Liver (tissue), 9 donors: ENCODE data around the gene EMID1. TPM values are rescaled to one million over a fixed set of nuclear protein-coding genes. Genes with fewer than 3 reads are reported as not detected.

ENCODE experiments used
- DNase-seq: peaks from one replicate; pipeline ENCODE4 v3.0.0-alpha.2; 2017; ENCODE audit warnings: low spot score
- H3K27ac ChIP-seq, 2 donors: one replicate each; pipeline ENCODE4 v1.7.0; 2013; ENCODE audit warnings: inconsistent platforms in 2 of 2, low read length in 2 of 2, control low read depth in 1 of 2, low read depth in 1 of 2, mild to moderate bottlenecking in 1 of 2
- H3K27me3 ChIP-seq, 4 donors: one replicate each; pipeline versions ENCODE4 v1.6.1 to v1.7.0; 2013; ENCODE audit warnings: low read length in 3 of 4, inconsistent platforms in 1 of 4, mild to moderate bottlenecking in 1 of 4, moderate library complexity in 1 of 4; ENCODE audit not compliant: control insufficient read depth in 4 of 4, insufficient read depth in 4 of 4
- H3K36me3 ChIP-seq, 4 donors: one replicate each; pipeline versions ENCODE4 v1.6.1 to v1.7.0; 2013; ENCODE audit warnings: low read length in 3 of 4, mild to moderate bottlenecking in 3 of 4, low read depth in 1 of 4, moderate library complexity in 1 of 4; ENCODE audit not compliant: control insufficient read depth in 4 of 4, insufficient read depth in 3 of 4
- H3K4me1 ChIP-seq, 4 donors: one replicate each; pipeline versions ENCODE4 v1.6.1 to v1.7.0; 2013; ENCODE audit warnings: low read length in 3 of 4, mild to moderate bottlenecking in 3 of 4, moderate library complexity in 1 of 4; ENCODE audit not compliant: control insufficient read depth in 4 of 4, insufficient read depth in 4 of 4
- H3K4me3 ChIP-seq, 3 donors: one replicate each; pipeline versions ENCODE4 v1.6.1 to v1.7.0; 2013; ENCODE audit warnings: low read length in 3 of 3, control low read depth in 1 of 3, low read depth in 1 of 3, mild to moderate bottlenecking in 1 of 3
- H3K9ac ChIP-seq, 2 donors: one replicate each; pipeline ENCODE4 v1.7.0; 2013; ENCODE audit warnings: low read length in 2 of 2, mild to moderate bottlenecking in 2 of 2, moderate library complexity in 2 of 2, control low read depth in 1 of 2, low read depth in 1 of 2
- H3K9me3 ChIP-seq, 4 donors: one replicate each; pipeline versions ENCODE4 v1.6.1 to v1.7.0; 2013; ENCODE audit warnings: low read length in 3 of 4; ENCODE audit not compliant: control insufficient read depth in 4 of 4
- EGR1 ChIP-seq, 2 donors: IDR thresholded peaks; 2 replicates each; pipeline ENCODE4 v1.6.1; 2016 to 2018; ENCODE audit warnings: antibody characterized with exemption in 2 of 2, low read depth in 2 of 2
- FOXA1 ChIP-seq: IDR thresholded peaks from 2 replicates; pipeline ENCODE4 v1.6.1; 2016; ENCODE audit warnings: antibody characterized with exemption
- FOXA2 ChIP-seq: IDR thresholded peaks from 2 replicates; pipeline ENCODE4 v1.6.1; 2016; ENCODE audit warnings: antibody characterized with exemption
- GABPA ChIP-seq, 2 donors: IDR thresholded peaks in 1 of 2; conservative IDR thresholded peaks in 1 of 2; 2 replicates each; pipeline ENCODE4 v1.6.1; 2016; ENCODE audit warnings: antibody characterized with exemption in 2 of 2, mild to moderate bottlenecking in 1 of 2, moderate library complexity in 1 of 2
- HNF4A ChIP-seq, 2 donors: conservative IDR thresholded peaks; 2 replicates each; pipeline ENCODE4 v1.6.1; 2016; ENCODE audit warnings: antibody characterized with exemption in 2 of 2, mild to moderate bottlenecking in 2 of 2
- HNF4G ChIP-seq: IDR thresholded peaks from 2 replicates; pipeline ENCODE4 v1.6.1; 2016; ENCODE audit warnings: antibody characterized with exemption
- JUND ChIP-seq, 2 donors: IDR thresholded peaks; 2 replicates each; pipeline ENCODE4 v1.6.1; 2016; ENCODE audit warnings: antibody characterized with exemption in 2 of 2
- NR2F2 ChIP-seq: IDR thresholded peaks from 2 replicates; pipeline ENCODE4 v1.6.1; 2016; ENCODE audit warnings: antibody characterized with exemption
- RAD21 ChIP-seq, 2 donors: IDR thresholded peaks; 2 replicates each; pipeline ENCODE4 v1.6.1; 2016; ENCODE audit warnings: antibody characterized with exemption in 2 of 2, mild to moderate bottlenecking in 2 of 2
- RXRA ChIP-seq, 2 donors: IDR thresholded peaks; 2 replicates each; pipeline ENCODE4 v1.6.1; 2017 to 2018; ENCODE audit warnings: antibody characterized with exemption in 2 of 2, mild to moderate bottlenecking in 1 of 2
- SP1 ChIP-seq: IDR thresholded peaks from 2 replicates; pipeline ENCODE4 v1.6.1; 2018; ENCODE audit warnings: antibody characterized with exemption, mild to moderate bottlenecking
- TAF1 ChIP-seq: conservative IDR thresholded peaks from 2 replicates; pipeline ENCODE4 v1.6.1; 2016; ENCODE audit warnings: antibody characterized with exemption, mild to moderate bottlenecking
- YY1 ChIP-seq: IDR thresholded peaks from 2 replicates; pipeline ENCODE4 v1.6.1; 2016; ENCODE audit warnings: antibody characterized with exemption, mild to moderate bottlenecking
- WGBS: extraction: QIAGEN DNeasy Blood & Tissue Kit; methylation state at CpG from one replicate; pipeline ENCODE4 v1.1.7; 2013; 5-methylcytosine and 5-hydroxymethylcytosine counted together
- polyA plus RNA-seq, 2 donors: library from polyadenylated mRNA; stranded (reverse) in 1 of 2; unstranded in 1 of 2; fragments of 200-250 nt in 1 of 2; fragments of >200 nt in 1 of 2; fragmentation: Nextera tagmentation in 1 of 2; extraction: Ambion mirVana in 1 of 2; gene quantifications; one replicate each; pipeline versions ENCODE4 v1.2.1 to v1.2.3, GENCODE V29; 2013 to 2015
- total RNA-seq, 2 donors: library from RNA; depleted of rRNA; stranded (reverse); fragments of >200 nt; gene quantifications; one replicate each; pipeline ENCODE4 v1.2.3, GENCODE V29; 2014
- TF ChIP-seq, protein P1 (sequence below): IDR thresholded peaks from 2 replicates; pipeline ENCODE4 v1.6.1; 2016; ENCODE audit warnings: antibody characterized with exemption, mild to moderate bottlenecking
- TF ChIP-seq, protein P2 (sequence below): IDR thresholded peaks from 2 replicates; pipeline ENCODE4 v1.6.1; 2016; ENCODE audit warnings: antibody characterized with exemption
- TF ChIP-seq, protein P3 (sequence below): fragments of 150-350 bp; IDR thresholded peaks from 2 replicates; pipeline ENCODE4 v1.5.1; 2017; ENCODE audit warnings: improper control_type of control experiment, low read depth, low read length; ENCODE audit not compliant: missing input control
- TF ChIP-seq, protein P4 (sequence below): IDR thresholded peaks from 2 replicates; pipeline ENCODE4 v1.6.1; 2016; ENCODE audit warnings: antibody characterized with exemption
- TF ChIP-seq, protein P5 (sequence below): IDR thresholded peaks from 2 replicates; pipeline ENCODE4 v1.6.1; 2016; ENCODE audit warnings: antibody characterized with exemption
- donor health status: healthy.
- donor health status: healthy.
- donor health status: healthy.
- donor health status: healthy.
- donor health status: healthy.

EMID1 gene
- total and polyA plus RNA-seq, 4 donors = 0.89 to 8.9 (median 2.1) TPM

DNA sequence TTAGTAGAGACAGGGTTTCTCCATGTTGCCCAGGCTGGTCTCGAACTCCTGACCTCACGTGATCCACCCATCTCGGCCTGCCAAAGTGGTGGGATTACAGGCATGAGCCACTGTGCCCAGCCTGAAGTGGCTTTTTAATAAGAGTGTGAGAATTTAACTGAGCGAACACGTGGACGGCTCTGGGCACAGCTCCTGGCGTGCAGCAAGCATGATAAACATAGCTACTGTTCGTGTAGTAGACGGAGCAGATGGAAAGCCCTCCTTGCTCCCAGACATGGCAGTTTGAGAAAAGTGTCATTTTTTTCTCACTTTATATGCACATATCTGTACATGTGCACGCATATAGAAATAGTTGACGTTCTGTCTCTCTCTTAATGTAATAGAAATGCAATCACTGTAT, 7.0 kb downstream of the EMID1 start:
- 93% methylated on average over 11 of the region's 11 CpGs for WGBS
- Histone ChIP-seq H3K27me3 (no peaks in the 10 kb centered on the region), H3K9me3 (no peaks in the 10 kb centered on the region), H3K36me3 (no peaks in the 10 kb centered on the region), H3K27ac (no peak overlapping the region), H3K9ac (no peak overlapping the region), H3K4me3 (no peak overlapping the region), H3K4me1 (peaks cover 0 to 11% (median 7%) of the 10 kb centered on the region in 4 donors)
- no peak for DNase-seq
- no peak for TF ChIP-seq FOXA2
- no peak for TF ChIP-seq RAD21 (IDR thresholded peaks at IDR 0.05)
- TF ChIP-seq RXRA (IDR thresholded peaks at IDR 0.05) = no peak
- no peak for TF ChIP-seq EGR1 (IDR thresholded peaks at IDR 0.05; ENCODE audit: low read depth in 2 of 2)
- TF ChIP-seq FOXA1 = no peak
- TF ChIP-seq, protein P1, sequence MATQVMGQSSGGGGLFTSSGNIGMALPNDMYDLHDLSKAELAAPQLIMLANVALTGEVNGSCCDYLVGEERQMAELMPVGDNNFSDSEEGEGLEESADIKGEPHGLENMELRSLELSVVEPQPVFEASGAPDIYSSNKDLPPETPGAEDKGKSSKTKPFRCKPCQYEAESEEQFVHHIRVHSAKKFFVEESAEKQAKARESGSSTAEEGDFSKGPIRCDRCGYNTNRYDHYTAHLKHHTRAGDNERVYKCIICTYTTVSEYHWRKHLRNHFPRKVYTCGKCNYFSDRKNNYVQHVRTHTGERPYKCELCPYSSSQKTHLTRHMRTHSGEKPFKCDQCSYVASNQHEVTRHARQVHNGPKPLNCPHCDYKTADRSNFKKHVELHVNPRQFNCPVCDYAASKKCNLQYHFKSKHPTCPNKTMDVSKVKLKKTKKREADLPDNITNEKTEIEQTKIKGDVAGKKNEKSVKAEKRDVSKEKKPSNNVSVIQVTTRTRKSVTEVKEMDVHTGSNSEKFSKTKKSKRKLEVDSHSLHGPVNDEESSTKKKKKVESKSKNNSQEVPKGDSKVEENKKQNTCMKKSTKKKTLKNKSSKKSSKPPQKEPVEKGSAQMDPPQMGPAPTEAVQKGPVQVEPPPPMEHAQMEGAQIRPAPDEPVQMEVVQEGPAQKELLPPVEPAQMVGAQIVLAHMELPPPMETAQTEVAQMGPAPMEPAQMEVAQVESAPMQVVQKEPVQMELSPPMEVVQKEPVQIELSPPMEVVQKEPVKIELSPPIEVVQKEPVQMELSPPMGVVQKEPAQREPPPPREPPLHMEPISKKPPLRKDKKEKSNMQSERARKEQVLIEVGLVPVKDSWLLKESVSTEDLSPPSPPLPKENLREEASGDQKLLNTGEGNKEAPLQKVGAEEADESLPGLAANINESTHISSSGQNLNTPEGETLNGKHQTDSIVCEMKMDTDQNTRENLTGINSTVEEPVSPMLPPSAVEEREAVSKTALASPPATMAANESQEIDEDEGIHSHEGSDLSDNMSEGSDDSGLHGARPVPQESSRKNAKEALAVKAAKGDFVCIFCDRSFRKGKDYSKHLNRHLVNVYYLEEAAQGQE = no peak
- TF ChIP-seq GABPA (IDR thresholded peaks at IDR 0.05 in 1 of 2, conservative IDR thresholded peaks at IDR 0.05 in 1 of 2) = no peak
- no peak for TF ChIP-seq HNF4A (conservative IDR thresholded peaks at IDR 0.05)
- TF ChIP-seq NR2F2 = no peak

DNA sequence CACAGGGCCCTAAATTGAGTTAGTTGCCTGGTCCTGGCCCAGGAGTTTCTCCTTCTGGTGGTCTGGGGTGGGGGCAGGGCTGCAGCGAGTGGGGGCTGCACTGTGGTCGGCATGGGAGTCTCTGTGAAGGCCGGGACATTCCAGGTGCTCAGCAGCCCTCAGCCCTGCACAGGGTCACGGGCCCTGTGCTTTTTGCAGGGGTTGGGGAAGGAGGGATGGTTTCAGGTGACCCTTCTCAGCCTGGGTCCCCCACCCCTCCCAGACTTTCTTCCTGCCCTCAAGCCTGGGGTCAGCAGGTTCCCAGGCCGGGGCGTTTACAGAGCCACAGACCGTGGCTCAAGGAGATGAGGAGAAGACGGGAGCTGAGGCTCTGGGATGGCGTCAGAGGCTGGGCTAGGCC, 7.8 kb downstream of the EMID1 start:
- no peak for DNase-seq
- H3K4me1 ChIP-seq = peaks cover 0 to 15% (median 9%) of the 10 kb centered on the region in 4 donors
- TF ChIP-seq FOXA1 = no peak
- TF ChIP-seq HNF4G = no peak
- TF ChIP-seq RXRA (IDR thresholded peaks at IDR 0.05) = no peak
- TF ChIP-seq RAD21 (IDR thresholded peaks at IDR 0.05) = no peak
- TF ChIP-seq, protein P2, sequence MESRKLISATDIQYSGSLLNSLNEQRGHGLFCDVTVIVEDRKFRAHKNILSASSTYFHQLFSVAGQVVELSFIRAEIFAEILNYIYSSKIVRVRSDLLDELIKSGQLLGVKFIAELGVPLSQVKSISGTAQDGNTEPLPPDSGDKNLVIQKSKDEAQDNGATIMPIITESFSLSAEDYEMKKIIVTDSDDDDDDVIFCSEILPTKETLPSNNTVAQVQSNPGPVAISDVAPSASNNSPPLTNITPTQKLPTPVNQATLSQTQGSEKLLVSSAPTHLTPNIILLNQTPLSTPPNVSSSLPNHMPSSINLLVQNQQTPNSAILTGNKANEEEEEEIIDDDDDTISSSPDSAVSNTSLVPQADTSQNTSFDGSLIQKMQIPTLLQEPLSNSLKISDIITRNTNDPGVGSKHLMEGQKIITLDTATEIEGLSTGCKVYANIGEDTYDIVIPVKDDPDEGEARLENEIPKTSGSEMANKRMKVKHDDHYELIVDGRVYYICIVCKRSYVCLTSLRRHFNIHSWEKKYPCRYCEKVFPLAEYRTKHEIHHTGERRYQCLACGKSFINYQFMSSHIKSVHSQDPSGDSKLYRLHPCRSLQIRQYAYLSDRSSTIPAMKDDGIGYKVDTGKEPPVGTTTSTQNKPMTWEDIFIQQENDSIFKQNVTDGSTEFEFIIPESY = no peak
- no peak for TF ChIP-seq TAF1
- TF ChIP-seq SP1 = no peak
- no peak for TF ChIP-seq GABPA (IDR thresholded peaks at IDR 0.05 in 1 of 2, conservative IDR thresholded peaks at IDR 0.05 in 1 of 2)
- TF ChIP-seq, protein P1 = no peak
- TF ChIP-seq, protein P3, sequence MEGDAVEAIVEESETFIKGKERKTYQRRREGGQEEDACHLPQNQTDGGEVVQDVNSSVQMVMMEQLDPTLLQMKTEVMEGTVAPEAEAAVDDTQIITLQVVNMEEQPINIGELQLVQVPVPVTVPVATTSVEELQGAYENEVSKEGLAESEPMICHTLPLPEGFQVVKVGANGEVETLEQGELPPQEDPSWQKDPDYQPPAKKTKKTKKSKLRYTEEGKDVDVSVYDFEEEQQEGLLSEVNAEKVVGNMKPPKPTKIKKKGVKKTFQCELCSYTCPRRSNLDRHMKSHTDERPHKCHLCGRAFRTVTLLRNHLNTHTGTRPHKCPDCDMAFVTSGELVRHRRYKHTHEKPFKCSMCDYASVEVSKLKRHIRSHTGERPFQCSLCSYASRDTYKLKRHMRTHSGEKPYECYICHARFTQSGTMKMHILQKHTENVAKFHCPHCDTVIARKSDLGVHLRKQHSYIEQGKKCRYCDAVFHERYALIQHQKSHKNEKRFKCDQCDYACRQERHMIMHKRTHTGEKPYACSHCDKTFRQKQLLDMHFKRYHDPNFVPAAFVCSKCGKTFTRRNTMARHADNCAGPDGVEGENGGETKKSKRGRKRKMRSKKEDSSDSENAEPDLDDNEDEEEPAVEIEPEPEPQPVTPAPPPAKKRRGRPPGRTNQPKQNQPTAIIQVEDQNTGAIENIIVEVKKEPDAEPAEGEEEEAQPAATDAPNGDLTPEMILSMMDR = no peak
- no peak for TF ChIP-seq EGR1 (IDR thresholded peaks at IDR 0.05; ENCODE audit: low read depth in 2 of 2)
- no peak for TF ChIP-seq NR2F2
- no peak for TF ChIP-seq JUND (IDR thresholded peaks at IDR 0.05)
- no peak for TF ChIP-seq YY1
- no peak for TF ChIP-seq HNF4A (conservative IDR thresholded peaks at IDR 0.05)
- TF ChIP-seq, protein P4, sequence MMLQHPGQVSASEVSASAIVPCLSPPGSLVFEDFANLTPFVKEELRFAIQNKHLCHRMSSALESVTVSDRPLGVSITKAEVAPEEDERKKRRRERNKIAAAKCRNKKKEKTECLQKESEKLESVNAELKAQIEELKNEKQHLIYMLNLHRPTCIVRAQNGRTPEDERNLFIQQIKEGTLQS = no peak
- TF ChIP-seq, protein P5, sequence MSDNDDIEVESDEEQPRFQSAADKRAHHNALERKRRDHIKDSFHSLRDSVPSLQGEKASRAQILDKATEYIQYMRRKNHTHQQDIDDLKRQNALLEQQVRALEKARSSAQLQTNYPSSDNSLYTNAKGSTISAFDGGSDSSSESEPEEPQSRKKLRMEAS = no peak
- TF ChIP-seq FOXA2 = no peak
- H3K4me3 ChIP-seq = no peak overlapping the region
- WGBS = 93% methylated on average over 9 of the region's 9 CpGs
- H3K9ac ChIP-seq = no peak overlapping the region
- H3K36me3 ChIP-seq = no peaks in the 10 kb centered on the region
- no peaks in the 10 kb centered on the region for H3K9me3 ChIP-seq
- H3K27me3 ChIP-seq = no peaks in the 10 kb centered on the region
- no peak overlapping the region for H3K27ac ChIP-seq
